Panc1 (cell line): ENCODE results near the gene HOATZ. TPM values are rescaled to one million over a fixed set of nuclear protein-coding genes. Genes with fewer than 3 reads are reported as not detected.

Experiments
- ATAC-seq: fragments of 200-7000 bp; cut with Tn5 transposase; 2 replicates; pipeline ENCODE4 v1.9.1; 2020; ENCODE audit warnings: mild to moderate bottlenecking, moderate library complexity
- BruUV-seq: library from RNA; stranded (reverse); fragments of 400-500 nt; replicated peaks from 2 replicates; lab custom pipeline; 2021; lab: Mats Ljungman, UMichigan
- CTCF ChIA-PET: fragments of 300-600 bp; sonication (Branson Sonifier 250); formaldehyde crosslinking; loops from one replicate; lab custom pipeline; 2022; ENCODE audit warnings: antibody characterized with exemption; lab: Charles Lee
- POLR2A ChIA-PET: fragments of 300-600 bp; sonication (Branson Sonifier 250); formaldehyde crosslinking; loops from one replicate; lab custom pipeline; 2022; ENCODE audit warnings: antibody characterized with exemption; lab: Charles Lee
- DNase-seq: peaks from one replicate; pipeline ENCODE4 v3.0.0-alpha.2; 2010; ENCODE audit warnings: low read depth, low spot score
- H3K27ac ChIP-seq: 2 replicates; pipeline ENCODE4 v1.5.1; 2011; ENCODE audit warnings: mild to moderate bottlenecking, low read length, inconsistent platforms
- H3K27me3 ChIP-seq: fragments of 200-500 bp; sonication (Bioruptor generic); 2 replicates; pipeline ENCODE4 v1.6.0; 2014; ENCODE audit warnings: low read length, inconsistent platforms; ENCODE audit not compliant: control insufficient read depth, insufficient read depth
- H3K36me3 ChIP-seq: fragments of 200-500 bp; sonication (Bioruptor generic); 2 replicates; pipeline ENCODE4 v1.5.1; 2014; ENCODE audit warnings: inconsistent platforms, mild to moderate bottlenecking, low read length, moderate library complexity; ENCODE audit not compliant: control insufficient read depth, insufficient read depth
- H3K4me1 ChIP-seq: 2 replicates; pipeline ENCODE4 v1.5.1; 2011; ENCODE audit warnings: inconsistent platforms, mild to moderate bottlenecking, low read length, moderate library complexity; ENCODE audit not compliant: control insufficient read depth, insufficient read depth
- H3K4me3 ChIP-seq, 2 experiments: 2 replicates each; pipeline ENCODE4 v1.5.1; 2011 to 2012; ENCODE audit warnings: low read depth in 2 of 2, low read length in 2 of 2, mild to moderate bottlenecking in 2 of 2, inconsistent platforms in 1 of 2, moderate library complexity in 1 of 2
- H3K9me3 ChIP-seq: fragments of 200-500 bp; sonication (Bioruptor generic); 2 replicates; pipeline ENCODE4 v1.5.1; 2014; ENCODE audit warnings: low read depth, mild to moderate bottlenecking, inconsistent platforms, low read length, moderate library complexity; ENCODE audit not compliant: control insufficient read depth, insufficient read depth
- POLR2AphosphoS5 ChIP-seq: IDR thresholded peaks from 2 replicates; pipeline ENCODE4 v1.6.1; 2012; ENCODE audit warnings: mild to moderate bottlenecking, low read depth, low read length, moderate library complexity
- REST ChIP-seq, 2 experiments: IDR thresholded peaks; 2 replicates each; pipeline ENCODE4 v1.6.1; 2011 to 2012; ENCODE audit warnings: low read depth in 2 of 2, control low read depth in 1 of 2, low read length in 1 of 2, mild to moderate bottlenecking in 1 of 2, moderate library complexity in 1 of 2; ENCODE audit not compliant: insufficient read depth in 1 of 2
- SIN3A ChIP-seq: IDR thresholded peaks from 2 replicates; pipeline ENCODE4 v1.6.1; 2012; ENCODE audit warnings: low read depth, mild to moderate bottlenecking, low read length, moderate library complexity, borderline replicate concordance; ENCODE audit not compliant: insufficient read depth
- TCF7L2 ChIP-seq: IDR thresholded peaks from 2 replicates; pipeline ENCODE4 v1.6.1; 2011; ENCODE audit warnings: mild to moderate bottlenecking, low read depth, low read length, inconsistent platforms
- in situ Hi-C: cut with HindIII; loops from 2 replicates; pipeline ENCODE4 v1.10.0; 2016; ENCODE audit warnings: low sequenced_read_pairs, low pct_unique_long_range_greater_than_20kb
- intact Hi-C: fragments of 100-400 bp; cut with micrococcal nuclease; formaldehyde crosslinking; loops from one replicate; pipeline ENCODE4 v1.10.0; 2022; ENCODE audit not compliant: unreplicated experiment
- total RNA-seq: library from RNA; stranded (reverse); gene quantifications from one replicate; pipeline ENCODE4 v1.2.1, GENCODE V29; 2021; ENCODE audit not compliant: unreplicated experiment
- TF ChIP-seq, protein P1 (sequence below): fragments of 450-650 bp; IDR thresholded peaks from 2 replicates; pipeline ENCODE4 v1.5.1; 2017; ENCODE audit warnings: mild to moderate bottlenecking

HOATZ gene
- total RNA-seq, 1 experiment from 2014 or later, result not detected

DNA sequence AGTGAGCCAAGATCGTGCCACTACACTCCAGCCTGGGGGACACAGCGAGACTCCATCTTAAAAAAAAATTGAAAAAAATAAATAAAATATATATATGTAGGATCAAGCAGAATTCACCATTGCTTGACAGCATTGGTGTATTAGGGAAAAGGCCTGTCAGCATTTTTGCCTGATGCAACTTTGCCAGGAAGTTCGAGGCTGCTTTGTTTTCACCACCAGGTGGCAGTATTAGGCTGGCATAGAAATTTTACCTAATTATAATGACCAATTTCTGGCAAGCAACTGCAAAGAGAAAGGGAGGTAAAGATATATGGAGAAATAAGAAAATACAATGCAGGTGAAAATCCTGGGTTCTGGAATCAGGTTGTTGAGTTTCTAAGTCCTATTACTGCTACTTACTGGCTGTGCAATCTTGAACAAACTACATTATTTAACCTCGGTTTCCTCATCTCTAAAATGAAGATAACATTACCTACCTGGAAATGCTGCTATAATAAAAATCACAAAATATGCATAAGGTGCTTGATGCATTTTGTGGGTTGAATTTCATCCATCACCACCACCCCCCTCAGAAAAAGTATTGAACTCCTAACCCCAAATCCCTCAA lies 50.6 kb downstream of the HOATZ start:
- ATAC-seq, result peak; percentile 46
- in situ Hi-C loops, result no loop called here
- peak overlapping the region; percentile 57; the same call in 1 of the 2 replicates for H3K27ac ChIP-seq
- peak; percentile 80 for DNase-seq
- H3K4me3 ChIP-seq, result no peak overlapping the region
- ChIA-PET POLR2A (no interaction called here), CTCF (interaction anchor here (0.5 to 0.7 kb wide), 2 partner anchors 146 to 627 kb away, joined by 3 to 5 read pairs; no protein-coding TSS in a partner anchor)
- no peaks in the 10 kb centered on the region for H3K9me3 ChIP-seq
- H3K36me3 ChIP-seq, result no peaks in the 10 kb centered on the region
- TF ChIP-seq, protein P1, sequence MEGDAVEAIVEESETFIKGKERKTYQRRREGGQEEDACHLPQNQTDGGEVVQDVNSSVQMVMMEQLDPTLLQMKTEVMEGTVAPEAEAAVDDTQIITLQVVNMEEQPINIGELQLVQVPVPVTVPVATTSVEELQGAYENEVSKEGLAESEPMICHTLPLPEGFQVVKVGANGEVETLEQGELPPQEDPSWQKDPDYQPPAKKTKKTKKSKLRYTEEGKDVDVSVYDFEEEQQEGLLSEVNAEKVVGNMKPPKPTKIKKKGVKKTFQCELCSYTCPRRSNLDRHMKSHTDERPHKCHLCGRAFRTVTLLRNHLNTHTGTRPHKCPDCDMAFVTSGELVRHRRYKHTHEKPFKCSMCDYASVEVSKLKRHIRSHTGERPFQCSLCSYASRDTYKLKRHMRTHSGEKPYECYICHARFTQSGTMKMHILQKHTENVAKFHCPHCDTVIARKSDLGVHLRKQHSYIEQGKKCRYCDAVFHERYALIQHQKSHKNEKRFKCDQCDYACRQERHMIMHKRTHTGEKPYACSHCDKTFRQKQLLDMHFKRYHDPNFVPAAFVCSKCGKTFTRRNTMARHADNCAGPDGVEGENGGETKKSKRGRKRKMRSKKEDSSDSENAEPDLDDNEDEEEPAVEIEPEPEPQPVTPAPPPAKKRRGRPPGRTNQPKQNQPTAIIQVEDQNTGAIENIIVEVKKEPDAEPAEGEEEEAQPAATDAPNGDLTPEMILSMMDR, result peak; percentile 92
- TF ChIP-seq SIN3A, result no peak
- intact Hi-C loops, result loop anchor here (1.0 kb wide), 2 partner anchors 212 to 276 kb away; no protein-coding TSS in a partner anchor
- H3K27me3 ChIP-seq, result no peaks in the 10 kb centered on the region
- peaks cover 3% of the 10 kb centered on the region; the same call in 1 of the 2 replicates for H3K4me1 ChIP-seq
- BruUV-seq, result no TSS peak

DNA sequence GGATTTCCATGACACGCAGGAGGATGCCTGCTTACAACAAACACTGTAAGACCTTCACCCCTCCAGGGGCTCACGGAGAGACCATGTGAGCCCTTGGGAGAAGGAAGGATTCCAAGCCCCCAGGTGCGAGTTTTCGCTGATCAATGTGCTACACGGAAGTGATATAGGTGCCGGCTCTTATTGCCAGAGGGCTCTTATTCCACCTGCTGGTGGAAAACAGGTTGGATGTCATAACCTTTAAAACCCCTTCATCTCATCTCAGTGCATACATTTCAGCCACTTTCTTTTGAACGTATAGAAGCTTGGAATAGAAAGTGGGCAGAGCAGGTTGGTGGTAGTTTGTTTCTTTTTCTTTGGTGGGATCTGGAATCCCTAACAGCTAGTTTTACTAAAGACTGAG lies 51.7 kb downstream of the HOATZ start:
- no peak overlapping the region for H3K27ac ChIP-seq
- ChIA-PET CTCF (interaction anchor here (0.5 to 0.7 kb wide), 5 partner anchors 9 to 415 kb away, joined by 3 to 6 read pairs (median 3); no protein-coding TSS in a partner anchor), POLR2A (no interaction called here)
- H3K9me3 ChIP-seq, result no peaks in the 10 kb centered on the region
- H3K27me3 ChIP-seq, result no peaks in the 10 kb centered on the region
- ATAC-seq (no peak), DNase-seq (no peak)
- no TSS peak for BruUV-seq
- peaks cover 4% of the 10 kb centered on the region; the same call in 1 of the 2 replicates for H3K4me1 ChIP-seq
- TF ChIP-seq, protein P1, result no peak
- TF ChIP-seq REST (IDR thresholded peaks at IDR 0.05; ENCODE audit: insufficient read depth in 1 of 2, low read depth in 2 of 2, low read length in 1 of 2) (no peak), TCF7L2 (no peak), POLR2AphosphoS5 (no peak), SIN3A (no peak)
- no peaks in the 10 kb centered on the region for H3K36me3 ChIP-seq
- in situ Hi-C loops (no loop called here), intact Hi-C loops (no loop called here)
- H3K4me3 ChIP-seq, result no peak overlapping the region
